Fibroblast of lung (primary cell): ENCODE measurements around the gene ADPGK.

Experiments
- CTCF ChIP-seq, 2 donors: IDR thresholded peaks in 1 of 2; conservative IDR thresholded peaks in 1 of 2; 1 replicate in 1 of 2; 2 replicates in 1 of 2; pipeline ENCODE4 v1.5.1; 2011 to 2012; ENCODE audit warnings: low read length in 2 of 2, control low read depth in 1 of 2, inconsistent platforms in 1 of 2, low read depth in 1 of 2, mild to moderate bottlenecking in 1 of 2
- EZH2 ChIP-seq: IDR thresholded peaks from 2 replicates; pipeline ENCODE4 v1.5.1; 2012; ENCODE audit warnings: low read length, control low read depth, mild to moderate bottlenecking; ENCODE audit errors: missing control alignments

DNA sequence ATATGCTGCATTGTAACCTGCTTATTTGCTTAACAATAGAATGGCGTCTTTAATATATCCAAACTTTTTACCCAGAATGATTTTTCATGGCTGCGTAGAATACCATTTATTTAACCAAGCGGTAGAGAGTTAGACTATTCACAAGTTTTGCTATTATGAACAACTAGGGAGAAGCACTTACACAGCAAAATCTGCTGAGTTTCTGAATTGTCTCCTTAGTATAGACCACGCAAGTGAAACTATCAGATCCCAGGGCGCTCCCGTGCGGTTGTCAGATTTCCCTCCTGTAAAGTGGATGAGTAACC, 12.6 kb upstream of the ADPGK start:
- TF ChIP-seq CTCF (conservative IDR thresholded peaks at IDR 0.05 in 1 of 2, IDR thresholded peaks at IDR 0.05 in 1 of 2; ENCODE audit: low read depth in 1 of 2, low read length in 2 of 2) (no peak), EZH2 (no peak)
